ENCODE results near the gene GRAP2.

The GRAP2 gene

GRCh38 chr22:39994041-39994565, 93.2 kb downstream of the GRAP2 start:
- DNase-seq (ENCODE audit: low read depth in 2 of 2): peak; percentile 32 to 45

DNA sequence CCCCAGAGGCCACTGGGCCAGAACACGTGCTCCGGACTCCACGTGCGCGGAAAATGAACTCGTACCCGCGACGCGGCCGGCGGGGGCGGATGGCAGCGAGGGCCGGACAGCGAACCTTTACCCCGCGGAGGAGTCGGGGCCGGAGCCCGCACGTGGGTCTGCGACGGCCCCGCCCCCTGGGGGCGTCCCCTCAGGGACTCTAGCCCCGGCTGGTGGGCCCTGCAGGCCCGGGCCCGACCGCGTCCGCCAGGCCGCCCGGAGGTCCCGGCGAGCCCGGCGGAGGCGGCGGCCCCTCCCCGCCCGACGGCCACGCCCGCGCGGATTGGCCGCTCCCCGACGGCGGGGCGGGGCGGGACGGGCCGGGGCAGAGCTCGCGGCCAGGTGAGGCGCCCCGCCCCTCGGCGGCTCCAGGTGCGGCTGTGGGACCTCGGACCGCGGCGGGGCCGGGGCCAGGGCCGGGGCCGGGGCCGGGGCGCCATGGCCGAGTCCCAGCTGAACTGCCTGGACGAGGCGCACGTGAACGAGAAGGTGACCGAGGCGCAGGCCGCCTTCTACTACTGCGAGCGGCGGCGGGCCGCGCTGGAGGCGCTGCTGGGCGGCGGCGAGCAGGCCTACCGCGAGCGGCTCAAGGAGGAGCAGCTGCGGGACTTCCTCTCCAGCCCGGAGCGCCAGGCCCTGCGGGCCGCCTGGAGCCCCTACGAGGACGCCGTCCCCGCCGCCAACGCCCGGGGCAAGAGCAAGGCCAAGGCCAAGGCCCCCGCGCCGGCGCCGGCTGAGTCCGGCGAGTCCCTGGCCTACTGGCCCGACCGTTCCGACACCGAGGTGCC, 93.9 kb downstream of the GRAP2 start, which contains the start of gene FAM83F:
TSS of gene FAM83F (plus strand) at position 389 of the 827 bp plus-strand sequence. CDS start at position 478, 89 bp downstream.
- peak; percentile 15 to 57 for DNase-seq (ENCODE audit: low read depth in 2 of 2)

DNA sequence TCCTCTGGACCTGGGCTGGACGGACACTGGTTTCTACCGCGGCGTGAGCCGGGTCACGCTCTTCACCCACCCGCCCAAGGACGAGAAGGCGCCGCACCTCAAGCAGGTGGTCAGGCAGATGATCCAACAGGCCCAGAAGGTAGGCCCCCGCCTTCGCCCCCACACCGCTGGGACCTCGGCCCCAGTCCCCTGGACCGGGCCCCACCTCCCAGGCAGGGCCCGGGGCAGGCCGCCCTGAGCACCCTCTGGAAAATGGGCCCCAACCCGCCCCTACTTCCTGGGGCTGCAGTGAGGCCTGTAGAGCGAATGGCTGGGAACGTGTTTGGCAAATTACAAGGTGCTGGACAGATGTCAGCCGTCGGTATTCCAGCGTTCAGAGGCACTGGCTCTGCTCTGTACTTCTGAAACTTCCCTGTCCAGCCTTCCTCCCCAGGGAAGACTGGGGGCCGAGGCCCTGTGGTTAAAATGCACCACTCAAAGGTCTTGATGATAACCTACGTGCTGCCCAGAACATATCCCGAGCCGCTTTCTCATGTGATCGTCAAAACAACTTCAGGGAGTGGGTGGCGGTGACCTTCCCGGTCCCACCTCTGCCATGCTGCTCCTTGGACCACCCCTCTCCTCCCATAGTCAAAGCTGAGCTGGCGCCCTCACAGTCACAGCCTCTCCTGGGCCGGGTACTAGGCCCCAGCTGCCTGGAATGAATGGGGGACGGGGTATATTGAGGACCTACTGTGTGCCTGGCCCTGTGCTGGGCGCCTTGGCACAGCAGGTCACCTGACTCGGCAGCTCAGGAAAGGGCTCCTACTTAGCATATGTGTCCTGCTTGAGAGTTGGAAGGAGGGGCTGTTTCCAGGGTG, 94.7 kb downstream of the GRAP2 start:
- DNase-seq (ENCODE audit: low read depth in 2 of 2): no peak

DNA sequence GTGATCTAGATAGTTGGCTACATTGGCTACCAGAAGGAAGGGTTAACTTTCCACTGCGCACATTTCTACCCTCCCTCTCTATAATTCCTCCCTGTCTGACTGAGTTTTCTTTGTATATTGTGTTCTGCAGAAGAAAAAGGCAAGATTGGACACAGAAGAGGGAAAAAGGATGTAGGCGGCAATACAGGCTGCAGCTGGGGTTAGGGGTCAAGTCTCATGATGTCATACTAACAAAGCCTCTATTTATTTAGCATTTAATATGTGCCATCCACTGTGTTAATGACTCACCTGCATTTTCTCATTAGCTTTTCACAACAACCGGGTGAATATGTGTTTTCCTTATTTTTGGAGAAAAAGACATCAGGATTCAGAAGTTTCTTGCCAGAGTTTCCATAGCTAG, 95.8 kb downstream of the GRAP2 start:
- no peak for DNase-seq (ENCODE audit: low read depth in 2 of 2)

- DNase-seq (ENCODE audit: low read depth in 2 of 2): no peak
Measured at GRCh38 chr22:39997421-39997820, 96.5 kb downstream of the GRAP2 start.

- DNase-seq (ENCODE audit: low read depth in 2 of 2): no peak
Measured at GRCh38 chr22:39997939-39998726, 97.2 kb downstream of the GRAP2 start.

DNA sequence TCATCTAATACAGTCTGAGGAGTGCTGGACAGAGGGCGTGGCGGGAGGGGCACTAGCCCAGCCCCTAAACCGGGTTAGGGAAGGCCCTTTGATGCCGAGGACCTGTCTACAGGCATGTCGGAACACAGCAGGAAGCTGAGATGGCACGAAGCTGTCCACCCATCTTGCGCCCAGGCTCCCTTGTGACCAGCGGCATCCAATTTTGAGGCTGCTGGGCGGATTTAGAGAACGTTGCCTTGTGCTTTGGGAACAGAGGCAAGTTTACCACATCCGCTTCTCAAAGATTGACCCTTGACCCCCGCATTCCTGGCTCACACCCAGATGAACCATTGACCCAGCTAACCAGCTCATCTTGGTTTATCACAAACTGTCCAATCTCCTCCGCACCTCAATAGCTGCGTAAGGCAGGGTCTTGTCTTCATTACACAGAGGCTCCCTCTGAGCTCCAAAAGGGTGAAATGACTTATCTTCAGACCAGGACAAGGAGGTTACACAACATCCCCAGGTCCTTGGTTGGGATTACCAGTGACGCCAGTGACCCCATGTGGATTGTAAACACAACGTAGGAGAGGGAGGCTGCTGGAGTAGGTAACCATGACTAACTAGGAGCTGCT, 98.4 kb downstream of the GRAP2 start:
- no peak for DNase-seq (ENCODE audit: low read depth in 2 of 2)

GRCh38 chr22:40000171-40000570, 99.3 kb downstream of the GRAP2 start:
- no peak for DNase-seq (ENCODE audit: low read depth in 2 of 2)

DNA sequence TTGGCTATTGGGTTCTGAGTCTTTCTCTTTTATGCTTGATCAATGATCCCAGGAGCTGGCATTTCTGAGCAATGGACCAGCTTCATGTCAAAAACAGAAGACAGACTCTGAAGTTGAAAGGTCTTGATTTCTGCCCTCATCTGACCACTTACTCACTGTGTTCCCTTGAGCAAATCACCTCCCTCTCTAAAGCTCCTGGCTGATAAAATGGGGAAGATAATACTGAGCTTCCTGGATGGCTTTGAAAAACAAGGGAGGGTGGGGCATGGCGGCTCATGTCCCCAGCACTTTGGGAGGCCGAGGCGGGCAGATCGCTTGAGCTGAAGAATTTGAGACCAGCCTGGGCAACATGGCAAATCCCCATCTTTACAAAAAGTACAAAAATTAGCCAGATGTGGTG, 100.2 kb downstream of the GRAP2 start:
- DNase-seq (ENCODE audit: low read depth in 2 of 2): no peak

DNA sequence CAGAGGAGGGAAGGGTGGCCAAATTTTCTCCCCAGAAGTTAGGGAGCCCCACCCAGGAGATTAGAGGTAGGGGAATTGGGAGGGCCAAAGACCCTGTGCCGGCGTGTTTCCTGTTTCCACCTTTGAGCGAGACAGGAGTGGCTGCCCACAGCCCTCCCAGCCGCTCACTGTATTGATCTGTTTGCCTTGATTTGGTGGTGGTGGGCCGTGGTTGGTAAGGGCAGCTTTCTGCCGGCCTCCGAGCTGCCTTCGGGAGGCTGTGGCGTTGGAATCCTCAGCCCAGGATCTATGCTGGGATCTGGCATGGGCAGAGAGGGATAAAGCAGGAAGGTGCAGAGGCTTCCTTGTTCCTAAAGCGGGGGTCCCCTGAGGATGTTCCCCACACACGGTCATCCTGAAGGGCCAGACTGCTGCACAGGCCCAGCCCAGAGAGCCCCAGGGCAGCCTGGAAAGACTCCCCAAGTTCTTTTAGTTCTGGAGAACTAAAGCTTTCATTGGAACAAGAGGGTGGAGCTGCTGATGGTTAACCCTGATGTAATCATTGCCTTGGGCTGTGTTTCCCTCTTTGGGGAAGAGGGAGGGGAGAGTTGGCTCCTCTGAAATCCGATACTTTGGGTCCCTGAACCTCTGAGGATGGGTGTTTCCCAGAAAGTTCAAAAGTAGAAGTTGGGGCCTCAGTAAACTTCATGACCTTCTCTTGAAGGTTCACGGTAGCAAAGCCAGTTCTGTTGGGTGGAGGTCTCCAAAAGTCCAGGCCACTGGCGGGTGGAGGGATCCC, 101.1 kb downstream of the GRAP2 start:
- DNase-seq (ENCODE audit: low read depth in 2 of 2): no peak

DNA sequence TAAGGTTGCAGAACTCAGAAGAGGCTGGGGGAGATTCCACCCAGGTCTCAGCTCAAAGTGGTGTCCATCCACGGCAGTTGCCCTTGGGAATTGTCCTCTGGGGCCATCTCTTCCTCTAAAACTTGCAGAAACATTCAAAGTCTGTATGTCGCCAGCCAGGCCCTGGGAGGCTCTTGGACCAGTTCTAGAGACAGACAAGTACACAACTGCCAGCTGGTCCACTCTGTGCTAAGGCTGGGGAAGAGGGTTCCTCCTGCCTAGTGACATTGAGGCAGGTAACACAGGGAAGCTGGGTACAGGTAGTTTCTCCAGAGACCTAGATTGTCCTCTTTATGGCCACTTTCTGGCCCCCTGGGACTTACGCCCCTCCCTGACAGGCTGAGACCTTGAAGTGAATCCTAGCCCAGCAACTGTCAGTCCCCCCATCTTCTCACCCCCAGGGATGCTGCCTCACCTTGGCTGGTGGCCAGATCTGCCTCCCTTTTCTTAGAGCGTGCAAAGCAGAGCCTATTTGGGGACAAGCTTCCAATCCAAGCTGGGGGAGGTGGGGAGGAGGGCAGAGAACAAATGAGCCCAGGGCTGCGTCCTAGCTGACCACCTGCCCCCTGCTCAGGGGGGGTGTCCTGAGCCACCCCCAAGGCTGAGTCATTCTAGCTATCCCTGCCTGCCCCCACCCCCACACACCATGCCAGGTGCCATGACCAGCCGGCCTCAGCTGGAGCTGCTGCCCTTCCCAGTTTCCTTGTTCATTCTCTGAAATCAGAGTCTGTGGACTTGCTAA, 102.2 kb downstream of the GRAP2 start:
- DNase-seq (ENCODE audit: low read depth in 2 of 2): no peak

DNA sequence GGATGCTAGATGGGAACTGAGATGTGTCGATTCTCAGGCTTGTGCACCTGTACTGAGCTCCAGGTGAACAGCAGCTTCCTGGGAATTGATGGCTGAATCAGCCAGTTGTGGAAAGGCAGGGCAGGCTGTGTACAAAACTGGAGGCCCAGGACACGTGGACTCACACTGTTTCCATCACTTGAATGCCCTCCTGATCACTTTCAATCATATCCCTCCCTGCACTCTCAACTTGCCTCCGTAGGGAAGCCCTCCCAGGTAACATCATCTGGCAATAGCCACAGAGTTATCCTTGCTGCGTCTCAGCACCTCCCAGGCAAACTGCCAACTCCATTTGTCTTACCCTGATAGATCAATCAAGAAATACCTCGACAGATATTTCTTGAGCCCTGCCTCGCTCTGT, 104.0 kb downstream of the GRAP2 start:
- DNase-seq (ENCODE audit: low read depth in 2 of 2): no peak

GRCh38 chr22:40006641-40007040, 105.8 kb downstream of the GRAP2 start:
- no peak for DNase-seq (ENCODE audit: low read depth in 2 of 2)

GRCh38 chr22:40007853-40008710, 107.2 kb downstream of the GRAP2 start:
- DNase-seq (ENCODE audit: low read depth in 2 of 2): no peak

DNA sequence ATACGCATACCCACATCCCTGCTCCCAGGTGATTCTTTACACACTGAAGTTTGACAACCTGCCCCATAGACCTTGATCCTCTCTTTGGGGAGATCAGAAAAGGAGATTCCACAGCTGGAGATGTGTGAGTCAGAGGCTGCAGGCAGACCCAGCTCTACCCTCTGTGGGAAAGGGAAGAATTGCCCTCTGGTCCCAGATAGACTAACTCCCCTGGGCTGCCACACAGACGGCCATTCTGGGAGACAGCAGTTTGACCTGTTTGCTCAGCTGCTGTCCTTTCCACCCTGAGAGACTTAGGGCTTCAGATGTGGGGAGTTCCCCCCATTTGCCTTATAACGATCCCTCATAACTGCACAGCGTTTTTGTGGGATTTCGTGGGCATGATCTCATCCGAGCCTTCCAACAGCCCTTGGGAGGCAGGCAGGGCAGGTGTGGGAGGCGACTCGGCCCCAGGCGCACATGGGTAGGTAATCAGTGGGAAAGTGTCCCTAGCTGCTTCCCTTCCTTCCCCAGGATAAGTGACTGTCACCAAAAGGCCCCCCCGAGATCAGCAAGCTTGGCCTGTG, 107.9 kb downstream of the GRAP2 start:
- no peak for DNase-seq (ENCODE audit: low read depth in 2 of 2)

DNA sequence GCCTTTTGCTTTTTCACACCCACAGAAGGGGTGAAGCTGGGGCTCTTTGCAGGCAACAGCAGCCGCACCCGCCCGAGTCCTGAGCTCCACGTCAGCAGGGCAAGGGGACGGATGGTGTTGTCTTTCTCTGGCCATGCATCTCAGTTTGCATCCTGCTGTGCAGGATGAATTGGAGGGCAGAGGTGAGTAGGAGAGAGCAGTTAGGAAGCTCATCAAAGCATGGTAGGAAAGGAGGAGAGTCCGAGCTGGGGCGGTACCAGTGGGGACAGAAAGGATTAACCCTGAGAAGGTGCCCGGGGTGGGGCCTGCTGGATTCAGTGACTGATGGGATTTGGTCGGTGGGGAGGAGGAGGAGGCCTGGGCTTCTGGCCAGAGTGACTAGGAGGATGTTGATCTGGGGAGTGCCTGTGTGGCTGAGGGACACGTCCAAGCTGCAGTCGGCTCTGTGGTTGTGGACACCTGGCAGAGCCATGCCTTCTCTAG, 108.4 kb downstream of the GRAP2 start:
- no peak for DNase-seq (ENCODE audit: low read depth in 2 of 2)

- DNase-seq (ENCODE audit: low read depth in 2 of 2): peak; percentile 10 to 21
Measured at GRCh38 chr22:40009951-40010671, 109.2 kb downstream of the GRAP2 start.

GRCh38 chr22:40010746-40011145, 109.9 kb downstream of the GRAP2 start:
- DNase-seq (ENCODE audit: low read depth in 2 of 2): no peak

Measured in stimulated activated CD4-positive, alpha-beta T cell treated with anti-CD3 and anti-CD28 coated beads, Interleukin-1b, Interleukin-23, amount 100 ng/mL, for 4 hours (primary cell).